GM21723 (cell line): ENCODE data around the gene LHFPL4.

Source experiments
- ATAC-seq: cut with Tn5 transposase; IDR thresholded peaks from one replicate; pipeline ENCODE4 v1.9.1; 2021; ENCODE audit warnings: mild to moderate bottlenecking, moderate library complexity; ENCODE audit not compliant: unreplicated experiment

Gene LHFPL4

GRCh38 chr3:9476935-9477334, 76.7 kb downstream of the LHFPL4 start:
- no peak for ATAC-seq

DNA sequence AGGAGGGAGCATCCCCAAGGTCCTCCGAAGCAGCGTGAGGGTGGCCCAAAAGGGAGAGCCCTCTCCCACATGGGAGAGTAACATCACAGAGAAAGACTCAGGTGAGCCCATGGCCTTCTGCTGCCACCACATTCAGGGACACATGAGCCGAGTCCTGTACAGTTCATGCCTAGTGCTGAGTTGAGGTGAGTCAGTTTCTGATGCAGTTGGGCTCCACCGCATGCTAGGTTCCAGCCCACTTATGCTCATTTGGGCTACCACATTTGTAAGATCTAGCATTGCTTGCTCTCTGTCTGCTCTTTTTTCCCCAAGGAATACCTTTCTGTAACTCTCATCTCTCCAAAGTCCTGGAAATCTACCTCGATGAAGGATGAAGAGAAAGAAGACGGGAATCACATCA, 79.1 kb downstream of the LHFPL4 start:
- no peak for ATAC-seq

DNA sequence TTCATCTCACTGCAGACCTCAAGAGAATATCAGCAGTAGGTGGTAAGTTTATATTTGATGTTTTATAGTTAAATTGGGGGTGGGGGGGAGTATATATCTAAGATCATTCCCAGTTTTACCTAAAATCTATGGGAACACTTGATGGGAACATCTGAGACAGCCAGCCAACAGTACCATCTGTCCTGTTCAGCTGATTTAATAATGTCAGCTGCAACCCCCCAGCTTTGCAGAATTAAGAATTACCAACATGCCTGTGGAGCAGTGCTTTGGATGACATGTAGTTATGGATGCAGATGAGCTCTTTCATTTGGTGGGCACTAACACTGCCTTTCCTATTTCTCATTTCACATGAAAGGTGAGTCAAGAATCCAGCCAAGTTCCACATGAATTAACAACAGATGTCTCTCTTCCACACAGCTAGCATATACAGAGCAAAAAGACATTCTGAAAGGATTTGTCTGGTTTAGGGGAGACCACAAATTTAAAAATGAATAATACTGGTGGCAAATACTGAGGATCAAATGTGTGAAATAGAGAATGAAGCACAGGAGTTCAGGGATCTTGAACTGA, 80.0 kb downstream of the LHFPL4 start:
- ATAC-seq, result no peak

DNA sequence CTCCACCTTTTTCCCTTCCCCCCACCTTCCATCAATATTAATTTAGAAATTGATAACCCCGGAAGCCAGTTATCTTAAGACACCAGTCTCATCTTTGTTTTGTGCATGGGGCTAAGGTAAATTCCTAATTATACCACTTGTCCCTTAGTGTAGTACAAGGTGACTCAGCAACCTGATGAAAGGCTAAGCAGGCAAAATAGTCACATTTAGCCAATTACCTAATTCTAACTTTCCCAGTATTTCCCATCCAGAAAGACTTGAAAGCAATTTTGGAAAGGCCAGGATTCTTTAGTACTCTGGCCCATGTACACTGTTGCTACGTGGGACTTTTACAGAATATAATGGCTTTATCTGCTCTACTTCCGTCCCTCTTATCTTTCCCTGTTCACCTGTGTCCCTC, 83.6 kb downstream of the LHFPL4 start:
- no peak for ATAC-seq

- ATAC-seq, result no peak
Observed at GRCh38 chr3:9468460-9468859, 85.2 kb downstream of the LHFPL4 start.

- no peak for ATAC-seq
Observed at GRCh38 chr3:9467451-9467850, 86.2 kb downstream of the LHFPL4 start.

DNA sequence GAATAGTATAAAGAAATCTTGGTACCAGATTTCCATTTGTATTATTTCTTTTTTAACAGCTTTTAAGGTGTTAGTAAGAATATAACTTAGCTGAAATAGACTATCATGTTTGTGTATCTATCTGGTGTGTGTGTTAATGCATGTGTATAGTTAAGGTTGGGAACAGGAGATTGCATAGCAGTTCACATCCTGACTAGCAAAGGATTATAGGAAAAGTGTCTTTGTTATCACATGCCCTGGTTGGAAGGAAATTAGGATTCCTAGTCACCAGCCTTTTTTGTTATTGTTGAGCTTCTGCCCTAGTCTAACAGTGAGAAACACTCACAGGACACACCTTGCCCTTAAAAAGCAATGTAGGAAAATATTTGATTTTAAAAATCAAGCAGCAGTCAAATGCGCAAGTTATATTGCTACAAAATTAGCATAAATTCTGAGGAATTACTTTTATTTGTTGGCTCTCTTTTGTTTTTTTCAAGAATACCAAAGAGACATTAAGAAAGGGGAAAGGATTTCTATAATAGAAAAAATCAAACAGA, 98.0 kb downstream of the LHFPL4 start:
- ATAC-seq, result no peak

GRCh38 chr3:9452417-9452816, 101.2 kb downstream of the LHFPL4 start:
- ATAC-seq, result no peak

GRCh38 chr3:9450991-9451390, 102.6 kb downstream of the LHFPL4 start:
- no peak for ATAC-seq

GRCh38 chr3:9450126-9450525, 103.5 kb downstream of the LHFPL4 start:
- no peak for ATAC-seq

DNA sequence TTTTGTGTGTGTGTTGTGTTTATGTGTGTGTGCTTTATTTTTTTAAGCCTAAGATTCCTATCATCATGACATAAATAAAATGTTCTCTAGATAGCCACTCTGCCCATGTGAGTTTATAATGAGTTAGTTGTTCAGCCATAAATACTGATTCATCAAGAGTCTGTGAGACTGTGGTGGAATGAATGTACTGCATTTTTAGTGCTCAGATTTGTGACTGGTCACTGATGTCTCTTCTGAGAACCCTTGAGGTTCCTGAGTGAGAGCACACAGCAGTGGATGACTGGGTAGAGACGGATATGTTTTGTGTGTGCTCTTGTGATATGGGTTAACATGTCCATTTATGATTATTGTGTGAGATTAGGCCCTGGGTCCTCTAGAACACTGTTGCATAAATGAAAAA, 105.0 kb downstream of the LHFPL4 start:
- no peak for ATAC-seq
